ENCODE results near the gene CHMP1B. TPM values are rescaled to one million over a fixed set of nuclear protein-coding genes. Genes with fewer than 3 reads are reported as not detected.
A peak's percentile ranks its signal among the peaks of the same experiment; 100 is the strongest.
"Not testable (repeated sequence)": the region's sequence is repeated elsewhere in the genome, so short reads cannot be mapped to it uniquely, and the experiment has no call there.

Gene CHMP1B
- total RNA-seq, 4 donors from 2014 or later, result 53.9 to 123 (median 80.4) TPM

- H3K27me3 ChIP-seq, result no peaks in the 10 kb centered on the region
- H3K9me3 ChIP-seq, result no peaks in the 10 kb centered on the region
- 82% methylated on average over 4 of the region's 4 CpGs for WGBS
- no peak for DNase-seq (ENCODE audit: low spot score in 2 of 2)
- no peak overlapping the region for H3K27ac ChIP-seq
- peaks cover 19% of the 10 kb centered on the region for H3K4me1 ChIP-seq
- no peak for TF ChIP-seq POLR2A (IDR thresholded peaks at IDR 0.05)
- TF ChIP-seq EP300 (IDR thresholded peaks at IDR 0.05), result no peak
- no peak for TF ChIP-seq CTCF (IDR thresholded peaks at IDR 0.05)
- no peak for TF ChIP-seq POLR2AphosphoS5 (IDR thresholded peaks at IDR 0.05)
- no peaks in the 10 kb centered on the region for H3K36me3 ChIP-seq
- H3K4me3 ChIP-seq, result no peak overlapping the region
These were observed 3.4 kb upstream of the CHMP1B start for GRCh38 chr18:11847811-11848210.

DNA sequence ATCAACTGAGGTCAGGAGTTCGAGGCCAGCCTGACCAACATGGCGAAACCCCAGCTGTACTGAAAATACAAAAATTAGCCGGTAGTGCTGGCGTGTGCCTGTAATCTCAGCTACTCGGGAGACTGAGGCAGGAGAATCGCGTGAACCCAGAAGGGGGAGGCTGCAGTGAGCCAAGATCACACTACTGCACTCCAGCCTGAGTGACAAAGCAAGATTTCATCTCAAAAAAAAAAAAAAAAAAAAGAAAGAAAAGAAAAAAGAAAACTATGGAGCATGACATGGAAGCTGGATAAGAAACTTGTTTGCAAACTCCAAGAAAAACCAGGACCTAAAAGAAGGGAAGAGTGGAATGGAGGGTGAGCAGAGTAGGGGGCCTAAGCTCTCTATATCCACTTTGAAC lies 1.9 kb upstream of the CHMP1B start:
- peak overlapping the region; percentile 97 for H3K4me3 ChIP-seq
- no peak for DNase-seq (ENCODE audit: low spot score in 2 of 2)
- no peaks in the 10 kb centered on the region for H3K27me3 ChIP-seq
- TF ChIP-seq POLR2A (IDR thresholded peaks at IDR 0.05) (no peak), CTCF (IDR thresholded peaks at IDR 0.05) (no peak), POLR2AphosphoS5 (IDR thresholded peaks at IDR 0.05) (no peak), EP300 (IDR thresholded peaks at IDR 0.05) (no peak)
- H3K27ac ChIP-seq, result peak overlapping the region; percentile 99
- H3K36me3 ChIP-seq, result peaks cover under 1% of the 10 kb centered on the region
- H3K4me1 ChIP-seq, result peaks cover 33% of the 10 kb centered on the region
- WGBS, result 82% methylated on average over 7 of the region's 7 CpGs
- no peaks in the 10 kb centered on the region for H3K9me3 ChIP-seq

DNA sequence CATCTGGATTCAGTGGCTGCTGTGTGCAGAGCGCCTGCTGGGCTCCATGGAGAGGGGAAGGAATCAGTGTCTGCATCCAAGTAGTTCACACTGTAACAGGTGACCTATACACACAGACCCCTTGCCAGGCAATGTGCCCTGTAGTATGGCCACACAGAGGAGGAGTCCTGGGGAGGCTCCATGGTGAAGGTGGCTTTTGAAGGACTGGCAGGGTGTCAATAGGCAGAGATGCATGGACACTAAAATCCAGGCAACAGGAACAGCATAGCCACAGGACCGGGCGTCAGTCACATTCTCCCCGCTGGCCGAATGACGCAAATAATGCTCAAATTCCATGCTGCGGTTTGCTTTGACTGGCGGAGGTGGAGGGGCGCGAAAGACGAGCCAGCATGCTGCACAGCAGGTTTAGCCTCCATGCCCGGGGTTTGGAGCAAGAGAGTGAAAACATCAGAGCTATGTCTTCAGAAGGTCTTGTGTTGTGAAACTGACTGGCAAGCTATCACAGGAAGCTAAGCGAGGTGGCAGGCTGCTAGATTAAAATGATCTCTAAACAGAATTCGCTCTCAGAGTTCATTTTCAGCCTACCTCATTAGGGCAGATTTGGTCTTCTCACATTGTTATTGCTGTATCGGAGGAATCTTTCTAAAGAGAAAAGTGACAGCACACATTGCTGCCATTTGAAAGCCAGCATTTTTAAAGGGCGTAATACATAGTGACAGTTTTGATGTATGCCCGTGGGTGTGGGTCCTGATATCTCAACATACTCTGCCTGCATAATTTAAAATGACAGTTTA lies 1.2 kb upstream of the CHMP1B start:
- Histone ChIP-seq H3K4me1 (peaks cover 39% of the 10 kb centered on the region), H3K27ac (peak overlapping the region; percentile 99), H3K27me3 (no peaks in the 10 kb centered on the region), H3K36me3 (peaks cover 8% of the 10 kb centered on the region), H3K9me3 (no peaks in the 10 kb centered on the region), H3K4me3 (peak overlapping the region; percentile 97)
- peak; percentile 90 to 91 for DNase-seq (ENCODE audit: low spot score in 2 of 2)
- no peak for TF ChIP-seq CTCF (IDR thresholded peaks at IDR 0.05)
- no peak for TF ChIP-seq EP300 (IDR thresholded peaks at IDR 0.05)
- peak; percentile 26 to 86 (median 58) for TF ChIP-seq POLR2AphosphoS5 (IDR thresholded peaks at IDR 0.05)
- TF ChIP-seq POLR2A (IDR thresholded peaks at IDR 0.05), result peak in 1 of 2 donors; percentile 30
- 16% methylated on average over 17 of the region's 17 CpGs for WGBS

DNA sequence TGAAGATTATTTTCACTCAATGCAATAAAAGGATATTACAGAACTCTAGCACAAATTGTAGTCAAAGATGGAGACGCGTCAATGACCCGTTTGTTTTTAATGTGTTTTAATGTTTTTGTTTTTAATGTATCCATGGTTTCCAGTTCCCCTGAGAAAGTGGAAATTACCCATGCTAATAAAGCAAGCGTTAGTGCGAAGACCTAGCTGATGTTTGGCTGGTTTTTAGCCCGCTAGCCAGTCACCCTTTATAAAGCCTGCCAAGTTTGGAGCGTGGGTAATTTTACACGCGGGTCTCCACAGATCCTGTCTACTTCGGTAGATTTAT lies 430 bp upstream of the CHMP1B start:
- H3K4me3 ChIP-seq, result peak overlapping the region; percentile 97
- peak overlapping the region; percentile 99 for H3K27ac ChIP-seq
- DNase-seq (ENCODE audit: low spot score in 2 of 2), result no peak
- peaks cover 9% of the 10 kb centered on the region for H3K36me3 ChIP-seq
- peaks cover 39% of the 10 kb centered on the region for H3K4me1 ChIP-seq
- TF ChIP-seq EP300 (IDR thresholded peaks at IDR 0.05) (no peak), CTCF (IDR thresholded peaks at IDR 0.05) (no peak), POLR2A (IDR thresholded peaks at IDR 0.05) (no peak), POLR2AphosphoS5 (IDR thresholded peaks at IDR 0.05) (no peak)
- 1% methylated on average over 10 of the region's 10 CpGs for WGBS
- no peaks in the 10 kb centered on the region for H3K27me3 ChIP-seq
- H3K9me3 ChIP-seq, result no peaks in the 10 kb centered on the region

DNA sequence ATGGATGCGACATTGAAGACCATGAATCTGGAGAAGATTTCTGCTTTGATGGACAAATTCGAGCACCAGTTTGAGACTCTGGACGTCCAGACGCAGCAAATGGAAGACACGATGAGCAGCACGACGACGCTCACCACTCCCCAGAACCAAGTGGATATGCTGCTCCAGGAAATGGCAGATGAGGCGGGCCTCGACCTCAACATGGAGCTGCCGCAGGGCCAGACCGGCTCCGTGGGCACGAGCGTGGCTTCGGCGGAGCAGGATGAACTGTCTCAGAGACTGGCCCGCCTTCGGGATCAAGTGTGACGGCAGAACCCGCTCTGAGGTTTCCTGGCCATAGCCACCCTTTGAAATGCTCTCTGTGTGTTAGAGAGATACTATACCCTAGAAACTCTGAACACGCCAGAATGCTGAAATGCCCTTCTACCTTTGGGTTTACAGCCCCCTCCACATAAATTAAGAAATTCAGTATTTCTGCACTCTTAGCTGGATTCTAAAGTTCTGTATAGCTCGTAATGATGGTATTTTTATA lies 659 bp downstream of the CHMP1B start:
- TF ChIP-seq EP300 (IDR thresholded peaks at IDR 0.05) (no peak), CTCF (IDR thresholded peaks at IDR 0.05) (no peak), POLR2A (IDR thresholded peaks at IDR 0.05) (no peak), POLR2AphosphoS5 (IDR thresholded peaks at IDR 0.05) (no peak)
- Histone ChIP-seq H3K9me3 (no peaks in the 10 kb centered on the region), H3K36me3 (peaks cover 9% of the 10 kb centered on the region), H3K4me1 (peaks cover 44% of the 10 kb centered on the region), H3K27me3 (no peaks in the 10 kb centered on the region), H3K27ac (peak overlapping the region; percentile 99), H3K4me3 (peak overlapping the region; percentile 97)
- peak in 1 of 2 donors; percentile 75 for DNase-seq (ENCODE audit: low spot score in 2 of 2)
- under 1% methylated on average over 10 of the region's 23 CpGs for WGBS

DNA sequence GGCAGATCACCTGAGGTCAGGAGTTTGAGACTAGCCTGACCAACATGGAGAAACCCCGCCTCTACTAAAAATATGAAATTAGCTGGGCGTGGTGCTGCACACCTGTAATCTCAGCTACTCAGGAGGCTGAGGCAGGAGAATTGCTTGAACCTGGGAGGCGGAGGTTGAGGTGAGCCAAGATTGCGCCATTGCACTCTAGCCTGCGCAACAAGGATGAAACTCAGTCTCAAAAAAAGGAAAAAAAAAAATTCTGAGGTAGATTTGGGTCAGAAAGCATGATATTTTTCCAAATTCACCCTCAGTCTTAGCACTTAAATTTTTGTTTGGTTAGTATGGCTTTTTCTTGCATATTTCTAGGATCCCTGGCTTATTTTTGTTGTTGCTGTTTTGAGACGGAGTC lies 3.3 kb downstream of the CHMP1B start:
- not testable (repeated sequence) for DNase-seq (ENCODE audit: low spot score in 2 of 2); H3K9me3 ChIP-seq; H3K27ac ChIP-seq; H3K4me3 ChIP-seq; H3K36me3 ChIP-seq; H3K27me3 ChIP-seq
- 93% methylated on average over 6 of the region's 6 CpGs for WGBS
- peaks cover 54% of the 10 kb centered on the region for H3K4me1 ChIP-seq
